Measurements from ENCODE around the gene SLC41A2. TPM values are rescaled to one million over a fixed set of nuclear protein-coding genes. Genes with fewer than 3 reads are reported as not detected.
"Not testable (repeated sequence)": the region's sequence is repeated elsewhere in the genome, so short reads cannot be mapped to it uniquely, and the experiment has no call there.

Gene SLC41A2
- total RNA-seq, 1 donor from 2014 or later, result 6.8 TPM

GRCh38 chr12:104966677-104967076 is 8.6 kb upstream of the SLC41A2 start:
- DNase-seq (ENCODE audit: low spot score), result no peak
- intact Hi-C loops (cut with DNase I), result no loop called here

DNA sequence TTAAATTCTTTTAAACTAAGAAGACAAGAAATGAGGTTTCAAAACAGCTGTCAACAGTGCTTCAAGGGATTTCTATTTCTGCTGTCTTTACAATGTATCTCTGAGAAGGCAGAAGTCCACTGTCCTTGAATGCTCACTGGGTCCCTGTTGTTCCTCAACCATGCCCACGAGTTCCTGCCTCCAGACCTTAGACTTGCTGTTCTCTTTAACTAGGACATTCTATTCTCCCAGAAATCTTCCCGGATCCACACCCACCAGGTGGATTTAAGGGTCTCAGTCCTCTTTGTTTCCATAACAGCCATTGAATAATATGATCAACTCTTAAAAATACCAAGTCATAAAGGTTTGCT is 6.7 kb upstream of the SLC41A2 start:
- no peak for DNase-seq (ENCODE audit: low spot score)
- intact Hi-C loops (cut with DNase I), result no loop called here

DNA sequence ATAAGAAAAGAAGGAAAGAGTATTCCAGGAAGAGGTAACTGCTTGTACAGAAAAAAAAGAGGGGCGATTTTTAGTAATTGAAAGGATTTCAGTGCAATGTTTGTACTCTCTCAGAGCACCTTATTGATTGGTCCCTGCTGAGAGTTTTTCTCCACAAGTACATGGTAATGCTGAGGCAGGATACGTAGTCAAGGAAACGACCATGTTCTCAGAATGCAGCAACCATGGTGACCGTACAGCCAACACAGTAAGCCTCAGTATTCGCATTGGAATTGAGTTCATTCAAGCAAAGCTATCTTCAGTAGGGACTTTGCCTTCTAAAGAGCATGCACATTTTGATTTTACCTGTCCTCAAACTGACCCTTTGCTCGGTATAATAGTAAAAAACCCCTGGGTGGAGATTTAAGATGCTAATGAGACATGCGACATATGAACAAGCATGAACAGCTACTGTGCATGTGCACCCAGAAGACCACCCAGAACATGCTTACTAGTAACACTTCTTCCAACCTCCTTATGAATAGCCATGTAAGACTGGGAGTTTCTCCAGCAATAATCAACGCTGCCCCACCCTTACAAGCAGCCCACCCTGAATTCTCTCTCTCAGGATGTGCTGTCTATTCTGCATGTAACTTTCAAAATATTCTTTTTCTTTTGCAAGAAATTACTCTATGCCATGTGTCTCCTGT is 6.2 kb upstream of the SLC41A2 start:
- intact Hi-C loops (cut with DNase I), result no loop called here
- no peak for DNase-seq (ENCODE audit: low spot score)

- intact Hi-C loops (cut with DNase I), result no loop called here
- DNase-seq (ENCODE audit: low spot score), result no peak
Observed at GRCh38 chr12:104963757-104964156, 5.7 kb upstream of the SLC41A2 start.

GRCh38 chr12:104960464-104960863 is 2.4 kb upstream of the SLC41A2 start:
- intact Hi-C loops (cut with DNase I), result no loop called here
- DNase-seq (ENCODE audit: low spot score), result no peak

- intact Hi-C loops (cut with DNase I), result no loop called here
- DNase-seq (ENCODE audit: low spot score), result no peak
Observed at GRCh38 chr12:104959335-104959841, 1.3 kb upstream of the SLC41A2 start.

DNA sequence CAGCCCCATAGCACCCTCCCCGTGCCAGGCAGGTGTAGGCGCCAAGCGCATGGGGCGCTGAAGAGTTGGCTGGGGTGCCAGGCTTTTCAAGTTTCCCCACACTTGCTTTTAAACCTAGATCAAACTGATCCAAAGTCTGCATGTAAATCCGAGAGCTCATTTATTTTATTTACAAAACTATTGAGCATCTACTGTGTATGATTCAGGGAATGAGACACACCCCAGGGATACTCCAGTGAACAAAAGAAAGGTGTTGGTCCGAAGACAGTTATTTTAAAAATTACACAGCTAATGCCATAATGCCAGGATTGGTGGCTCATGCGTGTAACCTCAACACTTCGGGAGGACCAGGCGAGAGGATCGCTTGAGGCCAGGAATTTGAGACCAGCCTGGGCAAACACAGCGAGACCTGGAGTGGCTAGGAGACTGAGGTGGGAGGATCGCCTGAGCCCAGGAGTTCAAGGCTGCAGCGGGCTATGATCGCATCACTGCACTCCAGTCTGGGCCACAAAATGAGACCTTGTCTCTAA is 780 bp upstream of the SLC41A2 start:
- intact Hi-C loops (cut with DNase I), result no loop called here

DNA sequence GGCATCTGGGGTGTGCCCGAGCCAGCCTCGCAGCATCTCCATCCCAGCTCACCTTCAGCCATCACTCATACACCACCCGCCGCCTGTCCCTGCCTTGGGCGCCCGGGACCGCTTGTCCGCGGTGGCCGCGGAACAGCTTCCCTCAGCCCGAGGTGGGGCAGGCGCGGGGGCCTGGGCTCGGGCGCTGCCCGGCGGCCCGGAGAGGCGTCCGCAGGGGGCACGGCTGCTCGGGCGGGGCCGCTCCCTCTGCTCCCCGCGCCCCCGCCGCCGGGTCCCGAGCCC is 430 bp downstream of the SLC41A2 start:
- DNase-seq (ENCODE audit: low spot score), result no peak
- intact Hi-C loops (cut with DNase I), result no loop called here

More for the DNA sequence above, 780 bp upstream of the SLC41A2 start:
- DNase-seq (ENCODE audit: low spot score), result no peak

DNA sequence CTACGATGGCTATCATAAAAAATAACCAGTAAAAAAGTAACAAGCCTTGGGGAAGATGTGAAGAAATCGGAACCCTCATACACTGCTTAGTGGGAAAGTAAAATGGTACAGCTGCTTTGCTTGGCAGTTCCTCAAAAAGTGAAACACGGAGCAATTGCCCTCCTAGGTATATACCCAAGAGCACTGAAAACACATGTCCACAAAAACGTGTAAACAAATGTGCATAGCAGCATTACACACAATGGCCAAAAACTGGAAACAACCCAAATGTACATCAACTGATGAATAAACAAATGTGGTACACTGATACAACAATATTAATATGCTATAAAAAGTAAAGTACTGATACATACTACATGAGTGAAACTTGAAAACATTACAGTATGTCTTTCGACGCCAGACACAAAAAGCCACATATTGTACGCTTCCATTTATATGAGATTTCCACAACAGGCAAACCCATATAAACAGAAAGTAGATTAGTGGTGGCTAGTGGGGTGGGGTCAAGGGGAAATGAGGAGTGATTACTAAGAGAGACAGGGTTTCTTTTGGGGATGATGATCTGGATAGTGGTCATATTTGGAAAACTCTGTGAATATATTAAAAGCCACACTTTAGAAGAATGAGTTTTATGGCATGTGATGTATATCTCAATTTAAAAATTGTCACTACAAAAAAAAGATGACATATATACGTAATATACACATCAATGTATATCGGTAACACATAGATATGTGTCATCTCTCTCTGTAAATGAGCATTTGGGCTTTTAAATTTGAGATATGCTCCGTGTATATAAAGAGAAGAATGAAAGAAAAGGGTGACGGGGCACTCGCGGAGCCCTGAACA is 996 bp downstream of the SLC41A2 start:
- intact Hi-C loops (cut with DNase I), result no loop called here
- DNase-seq (ENCODE audit: low spot score), result no peak

- intact Hi-C loops (cut with DNase I), result no loop called here
- no peak for DNase-seq (ENCODE audit: low spot score)
Observed at GRCh38 chr12:104955703-104956102, 2.4 kb downstream of the SLC41A2 start.

GRCh38 chr12:104953323-104953722 is 4.8 kb downstream of the SLC41A2 start:
- intact Hi-C loops (cut with DNase I), result no loop called here
- no peak for DNase-seq (ENCODE audit: low spot score)

DNA sequence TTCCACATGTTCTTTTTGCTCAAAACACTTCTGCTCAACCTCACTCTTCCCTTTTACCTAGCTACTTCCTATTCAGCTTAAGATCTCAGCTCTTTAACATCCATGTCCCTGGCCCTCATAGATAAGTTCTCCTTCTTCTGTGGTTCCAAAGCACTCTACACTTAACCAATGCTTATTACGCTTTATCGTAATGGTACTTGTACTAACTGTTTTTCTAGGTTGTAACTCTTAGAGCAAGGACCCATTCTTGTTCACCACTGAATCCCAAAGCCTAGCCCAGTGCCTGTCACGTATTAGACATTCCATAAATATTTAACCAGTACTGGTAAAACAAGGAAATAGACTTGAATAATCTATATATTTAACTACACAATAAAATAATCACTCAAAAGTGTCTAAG is 5.3 kb downstream of the SLC41A2 start:
- DNase-seq (ENCODE audit: low spot score), result no peak
- intact Hi-C loops (cut with DNase I), result no loop called here

- intact Hi-C loops (cut with DNase I), result no loop called here
- DNase-seq (ENCODE audit: low spot score), result no peak
Observed at GRCh38 chr12:104951759-104952509, 6.2 kb downstream of the SLC41A2 start.

GRCh38 chr12:104948716-104949115 is 9.4 kb downstream of the SLC41A2 start:
- intact Hi-C loops (cut with DNase I); DNase-seq (ENCODE audit: low spot score): not testable (repeated sequence)

- DNase-seq (ENCODE audit: low spot score), result no peak
- intact Hi-C loops (cut with DNase I), result no loop called here
Observed at GRCh38 chr12:104944252-104944651, 13.8 kb downstream of the SLC41A2 start.

DNA sequence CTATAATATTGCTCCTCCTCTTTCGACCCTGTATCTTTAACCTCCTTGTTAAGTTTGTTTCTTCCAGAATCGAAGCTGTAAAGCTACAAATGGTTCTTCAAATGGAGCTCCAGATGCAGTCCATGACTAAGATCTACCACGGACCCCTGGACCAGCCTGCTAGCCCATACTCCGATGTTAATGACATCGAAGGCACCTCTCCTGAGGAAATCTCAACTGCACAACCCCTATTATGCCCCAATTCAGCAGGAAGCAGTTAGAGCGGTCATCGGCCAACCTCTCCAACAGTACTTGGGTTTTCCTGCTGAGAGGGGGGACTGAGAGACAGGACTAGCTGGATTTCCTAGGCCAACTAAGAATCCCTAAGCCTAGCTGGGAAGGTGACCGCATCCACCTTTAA is 14.7 kb downstream of the SLC41A2 start:
- DNase-seq (ENCODE audit: low spot score); intact Hi-C loops (cut with DNase I): not testable (repeated sequence)

DNA sequence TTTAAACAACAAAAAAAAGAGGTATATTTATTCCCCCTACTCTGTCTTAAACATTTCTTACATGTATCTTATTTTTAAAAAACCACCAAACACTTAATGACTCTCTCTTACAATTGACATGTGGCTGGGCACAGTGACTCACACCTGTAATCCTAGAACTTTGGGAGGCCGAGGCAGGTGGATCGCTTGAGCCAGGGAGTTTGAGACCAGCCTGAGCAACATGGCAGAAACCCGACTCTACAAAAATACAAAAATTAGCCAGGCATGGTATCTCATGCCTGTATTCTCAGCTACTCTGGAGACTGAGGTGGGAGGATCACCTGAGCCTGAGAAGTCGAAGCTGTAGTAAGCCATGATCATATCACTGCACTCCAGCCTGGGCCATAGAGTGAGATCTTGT is 16.0 kb downstream of the SLC41A2 start:
- DNase-seq (ENCODE audit: low spot score), result no peak
- intact Hi-C loops (cut with DNase I), result no loop called here

DNA sequence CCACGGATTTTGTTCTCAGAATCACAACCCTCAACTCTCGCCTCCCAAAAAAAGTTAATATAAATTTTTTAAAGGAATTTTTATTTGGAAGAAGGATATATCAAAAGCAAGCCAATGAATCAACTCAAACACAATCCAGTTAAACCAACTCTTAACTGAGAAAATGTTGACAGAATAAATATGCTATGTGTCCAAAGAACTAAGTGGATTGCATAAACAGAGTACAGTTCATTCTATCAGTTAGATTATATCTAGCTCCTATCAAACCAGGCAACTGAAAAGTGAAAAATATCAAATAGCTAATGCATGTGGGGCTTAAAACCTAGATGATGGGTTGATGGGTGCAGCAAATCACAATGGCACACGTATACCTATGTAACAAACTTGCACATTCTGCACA is 16.6 kb downstream of the SLC41A2 start:
- no peak for DNase-seq (ENCODE audit: low spot score)
- intact Hi-C loops (cut with DNase I), result no loop called here

GRCh38 chr12:104939089-104939488 is 19.0 kb downstream of the SLC41A2 start:
- intact Hi-C loops (cut with DNase I), result no loop called here
- no peak for DNase-seq (ENCODE audit: low spot score)

GRCh38 chr12:104938371-104938770 is 19.7 kb downstream of the SLC41A2 start:
- intact Hi-C loops (cut with DNase I), result no loop called here
- DNase-seq (ENCODE audit: low spot score), result no peak
